Retinal pigment epithelial cell (primary cell): ENCODE measurements around the gene PLXNA4.

Experiments
- DNase-seq: peaks from one replicate; pipeline ENCODE4 v3.0.0-alpha.2; 2010; ENCODE audit warnings: low read depth
- H3K4me3 ChIP-seq: 2 replicates; pipeline ENCODE4 v1.5.1; 2011; ENCODE audit warnings: mild to moderate bottlenecking, low read length, control low read depth, moderate library complexity
- CTCF ChIP-seq: conservative IDR thresholded peaks from 2 replicates; pipeline ENCODE4 v1.5.1; 2011; ENCODE audit warnings: low read depth, low read length, control low read depth, inconsistent platforms

PLXNA4 gene

GRCh38 chr7:132290021-132290420 is 286.2 kb downstream of the PLXNA4 start:
- no peak overlapping the region for H3K4me3 ChIP-seq
- DNase-seq: no peak
- no peak for TF ChIP-seq CTCF

GRCh38 chr7:132286836-132287235 is 289.4 kb downstream of the PLXNA4 start:
- H3K4me3 ChIP-seq: no peak overlapping the region
- TF ChIP-seq CTCF: no peak
- DNase-seq: no peak

GRCh38 chr7:132280335-132280734 is 295.9 kb downstream of the PLXNA4 start:
- H3K4me3 ChIP-seq: no peak overlapping the region
- TF ChIP-seq CTCF: no peak
- no peak for DNase-seq

GRCh38 chr7:132279718-132280117 is 296.6 kb downstream of the PLXNA4 start:
- TF ChIP-seq CTCF: no peak
- no peak for DNase-seq
- H3K4me3 ChIP-seq: no peak overlapping the region

- H3K4me3 ChIP-seq: no peak overlapping the region
- no peak for TF ChIP-seq CTCF
- no peak for DNase-seq
These were observed 299.1 kb downstream of the PLXNA4 start for GRCh38 chr7:132276976-132277725.

GRCh38 chr7:132276234-132276630 is 300.0 kb downstream of the PLXNA4 start:
- no peak for DNase-seq
- TF ChIP-seq CTCF: no peak
- no peak overlapping the region for H3K4me3 ChIP-seq

GRCh38 chr7:132275416-132276233 is 300.6 kb downstream of the PLXNA4 start:
- DNase-seq: no peak
- no peak for TF ChIP-seq CTCF

More at GRCh38 chr7:132275416-132276233, 300.6 kb downstream of the PLXNA4 start:
- no peak overlapping the region for H3K4me3 ChIP-seq
